GM21447 (cell line): ENCODE results near the gene PKP4.

Source experiments
- ATAC-seq: cut with Tn5 transposase; IDR thresholded peaks from one replicate; pipeline ENCODE4 v1.9.1; 2021; ENCODE audit not compliant: unreplicated experiment

Gene PKP4

DNA sequence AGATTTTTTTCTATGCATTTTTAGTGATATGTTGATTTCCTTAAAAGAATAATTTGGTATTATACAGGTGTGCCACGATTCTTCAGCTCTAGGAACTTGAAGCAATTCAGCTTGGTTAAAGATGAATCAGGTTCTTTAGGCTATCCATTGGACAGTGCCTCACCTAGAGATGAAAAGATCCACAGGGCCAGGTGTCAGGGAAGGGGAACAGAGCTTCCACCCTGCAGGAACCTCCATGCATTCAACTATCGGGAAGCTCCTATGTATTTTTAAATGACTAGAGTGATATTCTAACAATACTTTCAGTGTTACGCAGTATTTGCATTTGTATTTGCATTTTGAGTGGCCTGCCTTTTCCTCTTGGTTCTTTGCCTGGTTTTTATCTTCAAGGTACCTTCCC is 40.2 kb downstream of the PKP4 start:
- ATAC-seq = no peak

DNA sequence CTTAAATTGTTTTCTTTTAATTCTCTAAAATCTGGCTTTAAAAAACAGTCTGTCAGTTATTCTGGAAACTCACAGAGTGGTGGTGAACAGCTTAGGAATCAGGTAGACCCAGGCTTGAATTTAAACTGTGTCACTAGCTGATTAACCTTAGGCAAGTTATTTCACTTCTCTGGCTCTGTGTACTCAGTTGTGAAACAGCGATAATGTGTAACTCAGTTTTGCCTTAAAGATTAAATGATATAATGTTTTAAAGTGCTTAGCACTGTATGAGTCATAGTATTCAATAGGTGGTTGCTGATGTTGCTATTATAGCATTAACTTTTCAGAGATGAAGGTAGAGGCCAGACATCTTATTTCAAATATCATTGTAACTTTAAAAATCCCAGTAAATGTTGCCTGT is 40.7 kb downstream of the PKP4 start:
- ATAC-seq = no peak

DNA sequence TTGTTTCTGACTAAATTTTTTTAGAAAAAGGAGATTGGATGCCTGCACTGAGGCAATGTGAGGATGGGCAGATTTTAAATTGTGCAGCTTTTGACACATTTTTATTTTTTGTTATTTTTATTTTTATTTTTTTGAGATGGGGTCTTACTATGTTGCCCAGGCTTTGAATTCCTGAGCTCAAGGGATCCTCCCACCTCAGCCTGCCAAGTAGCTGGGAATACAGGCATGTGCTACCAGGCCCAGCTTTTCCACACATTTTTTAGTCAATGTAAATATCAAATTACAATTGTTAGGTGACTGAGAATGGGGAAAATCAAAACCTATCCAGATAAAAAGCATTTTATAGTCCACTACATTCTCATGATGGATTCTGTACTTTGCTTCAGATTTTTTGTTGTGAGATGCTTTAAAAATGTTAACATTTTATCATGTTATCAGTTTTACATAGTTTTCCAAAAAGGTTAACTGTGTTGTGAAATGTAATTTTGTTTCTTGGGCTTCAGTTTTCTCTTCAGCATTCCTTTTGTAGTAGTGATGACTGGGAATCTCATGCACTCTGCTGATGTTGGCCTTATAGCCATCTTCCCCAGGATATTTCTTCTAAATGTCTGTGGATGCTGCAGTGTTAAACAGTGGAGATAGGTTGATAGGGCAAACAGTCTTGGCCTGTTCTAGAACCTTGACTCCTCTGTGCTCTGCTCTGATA is 41.4 kb downstream of the PKP4 start:
- ATAC-seq = no peak

DNA sequence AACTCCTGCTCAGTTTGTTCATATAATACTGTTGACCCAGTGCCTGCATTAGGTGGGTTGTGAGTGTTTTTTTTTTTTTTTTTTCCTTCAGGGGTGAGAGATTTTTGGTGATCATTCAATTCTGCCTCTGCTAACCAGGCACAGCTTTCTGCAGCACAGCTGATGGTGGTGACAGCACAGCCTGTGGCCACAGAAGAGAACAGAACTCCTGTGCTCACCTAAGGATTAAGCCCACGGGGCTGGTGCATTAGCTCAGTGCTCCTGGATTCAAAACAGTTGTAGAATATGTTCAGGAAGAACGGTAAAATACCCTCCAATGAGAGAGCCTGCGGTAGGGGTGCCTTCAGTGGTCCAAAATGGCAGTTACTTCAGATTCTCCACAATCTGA is 42.0 kb downstream of the PKP4 start:
- ATAC-seq = no peak

GRCh38 chr2:158499383-158499782 is 42.6 kb downstream of the PKP4 start:
- ATAC-seq = no peak

- no peak for ATAC-seq
These were observed 43.6 kb downstream of the PKP4 start for GRCh38 chr2:158500333-158500732.

- no peak for ATAC-seq
These were observed 44.5 kb downstream of the PKP4 start for GRCh38 chr2:158501301-158501700.

GRCh38 chr2:158502974-158503373 is 46.2 kb downstream of the PKP4 start:
- ATAC-seq = no peak

DNA sequence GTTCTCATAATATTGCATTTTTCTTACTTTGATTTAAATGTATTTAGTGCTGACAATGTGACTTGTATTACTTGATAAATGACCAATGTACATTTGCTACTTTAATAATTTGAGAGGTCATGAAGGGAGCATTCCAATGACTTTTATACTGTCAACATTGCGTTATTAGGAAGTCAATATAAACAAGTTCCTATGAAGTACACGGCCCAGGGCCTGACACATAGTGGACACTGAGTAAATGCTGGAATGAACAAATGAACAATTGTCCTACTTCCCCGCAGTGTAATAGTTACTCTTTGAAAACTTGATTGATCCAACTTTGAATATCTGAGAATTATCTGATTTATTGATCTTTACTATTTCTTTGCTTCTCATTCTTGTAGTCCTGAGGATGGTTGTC is 47.3 kb downstream of the PKP4 start:
- no peak for ATAC-seq

GRCh38 chr2:158505448-158505934 is 48.7 kb downstream of the PKP4 start:
- no peak for ATAC-seq

DNA sequence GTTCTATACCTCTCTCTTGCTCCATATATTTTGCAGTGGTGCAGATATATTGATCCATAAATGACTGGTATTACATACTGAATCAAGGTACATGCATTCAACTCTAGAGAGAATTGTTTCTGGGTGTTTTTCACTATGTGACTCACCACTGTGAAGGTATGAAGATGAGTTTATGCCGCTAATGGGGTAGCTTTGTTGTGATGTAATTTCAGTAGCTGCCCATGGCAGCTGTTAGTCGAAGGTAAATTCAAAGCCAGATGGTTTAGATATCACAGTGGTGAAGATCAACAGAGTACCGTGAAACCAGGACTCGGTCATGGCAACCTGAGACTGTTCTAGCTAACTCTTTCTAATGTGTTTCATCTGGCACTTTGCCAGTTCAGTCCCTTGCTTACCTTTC is 50.4 kb downstream of the PKP4 start:
- ATAC-seq = no peak

DNA sequence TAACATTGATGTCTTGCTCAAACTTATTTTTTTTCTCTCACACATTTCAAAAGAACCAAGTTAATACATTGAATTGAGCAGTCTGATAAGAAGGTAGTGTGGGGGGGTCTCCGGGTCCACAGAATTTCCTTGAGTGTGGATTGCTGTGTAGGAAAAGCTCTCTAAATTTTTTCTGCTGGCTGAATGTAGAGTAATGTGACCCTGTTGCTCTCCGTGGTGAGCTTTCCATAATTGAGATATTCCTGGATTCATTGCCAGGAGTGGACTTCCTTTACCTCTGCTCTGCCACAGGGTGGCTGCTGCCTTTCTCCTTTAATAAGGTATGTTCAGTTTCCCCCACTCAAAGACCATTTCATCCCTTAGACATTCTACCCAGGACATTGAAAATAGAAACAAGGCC is 50.9 kb downstream of the PKP4 start:
- no peak for ATAC-seq

- ATAC-seq = no peak
These were observed 53.4 kb downstream of the PKP4 start for GRCh38 chr2:158509928-158510797.

DNA sequence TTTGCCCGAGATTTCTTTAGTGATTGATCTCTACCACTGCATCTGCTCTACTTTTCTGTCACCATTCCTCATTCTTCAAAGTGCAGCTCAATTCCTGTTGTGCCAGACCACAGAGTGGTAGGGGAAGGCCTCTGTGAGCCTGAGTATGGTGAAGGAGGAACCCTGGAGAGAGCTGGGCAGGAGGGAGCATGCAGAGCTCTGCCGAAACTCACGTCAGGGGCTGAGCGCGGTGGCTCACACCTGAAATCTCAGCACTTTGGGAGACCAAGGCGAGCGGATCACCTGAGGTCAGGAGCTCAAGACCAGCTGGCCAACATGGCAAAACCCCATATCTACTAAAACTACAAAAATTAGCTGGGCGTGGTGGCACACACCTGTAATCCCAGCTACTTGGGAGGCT is 54.1 kb downstream of the PKP4 start:
- no peak for ATAC-seq

- ATAC-seq = no peak
These were observed 55.0 kb downstream of the PKP4 start for GRCh38 chr2:158511706-158512105.

- ATAC-seq = no peak
These were observed 55.6 kb downstream of the PKP4 start for GRCh38 chr2:158512323-158512722.

DNA sequence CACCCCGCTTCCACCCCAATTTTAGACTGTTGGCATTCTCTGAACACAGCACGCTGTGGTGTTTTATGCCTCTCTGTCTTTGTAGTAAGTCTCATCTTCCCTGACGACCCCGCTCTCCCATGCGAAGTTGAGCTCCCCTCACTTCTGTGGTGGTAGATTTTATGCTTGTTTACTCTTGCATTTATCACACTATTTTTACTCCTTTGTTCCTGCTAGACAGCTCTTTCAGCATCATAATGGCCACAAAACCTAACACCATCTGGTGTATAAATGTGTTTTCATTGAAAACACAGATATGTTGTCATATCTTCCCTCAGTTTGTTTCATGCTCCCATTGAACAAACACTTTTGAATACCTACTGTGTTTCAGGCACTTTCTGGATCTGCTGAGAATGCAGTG is 57.1 kb downstream of the PKP4 start:
- ATAC-seq = no peak

- no peak for ATAC-seq
These were observed 61.3 kb downstream of the PKP4 start for GRCh38 chr2:158518084-158518483.

GRCh38 chr2:158519481-158519880 is 62.7 kb downstream of the PKP4 start:
- ATAC-seq = no peak

DNA sequence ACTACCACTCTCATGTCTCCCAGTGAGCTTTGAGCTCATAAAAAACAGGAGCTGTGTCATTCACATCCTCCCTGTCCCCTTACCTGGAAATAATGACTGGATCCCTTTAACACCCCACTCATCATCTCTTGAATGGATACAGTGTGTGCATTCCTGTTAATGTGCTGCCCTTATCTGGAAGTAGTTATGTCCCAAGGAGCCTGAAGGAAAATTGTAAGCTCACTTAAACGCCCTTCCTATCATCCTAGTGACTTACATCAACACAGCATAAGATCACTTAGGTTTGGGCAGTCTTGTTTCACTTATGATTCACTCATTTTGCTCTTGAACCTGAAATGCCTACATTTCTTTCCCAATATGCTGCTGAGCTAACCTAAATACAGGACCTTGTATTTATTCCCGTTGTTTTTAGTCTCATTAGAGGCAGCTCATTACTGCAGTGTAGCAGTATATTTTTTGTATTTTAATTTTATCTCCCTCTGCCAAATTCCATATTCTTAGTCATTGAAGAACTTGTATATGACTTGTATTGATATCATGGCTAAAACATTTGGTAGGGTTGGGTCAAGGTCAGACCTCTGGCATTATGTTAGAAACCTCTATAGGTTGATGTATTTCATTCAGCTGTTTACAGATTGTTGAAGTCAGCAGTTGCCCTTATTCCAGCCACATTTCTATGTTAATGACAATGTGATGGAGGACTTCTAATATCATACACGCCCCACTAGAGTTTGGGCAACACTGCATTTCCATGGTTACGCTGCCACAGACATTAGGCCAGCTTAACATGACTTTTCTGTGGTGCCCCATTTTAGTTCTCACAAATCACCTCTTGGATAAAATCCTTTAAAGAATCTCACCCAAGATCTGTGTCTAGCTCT is 72.9 kb downstream of the PKP4 start:
- no peak for ATAC-seq

DNA sequence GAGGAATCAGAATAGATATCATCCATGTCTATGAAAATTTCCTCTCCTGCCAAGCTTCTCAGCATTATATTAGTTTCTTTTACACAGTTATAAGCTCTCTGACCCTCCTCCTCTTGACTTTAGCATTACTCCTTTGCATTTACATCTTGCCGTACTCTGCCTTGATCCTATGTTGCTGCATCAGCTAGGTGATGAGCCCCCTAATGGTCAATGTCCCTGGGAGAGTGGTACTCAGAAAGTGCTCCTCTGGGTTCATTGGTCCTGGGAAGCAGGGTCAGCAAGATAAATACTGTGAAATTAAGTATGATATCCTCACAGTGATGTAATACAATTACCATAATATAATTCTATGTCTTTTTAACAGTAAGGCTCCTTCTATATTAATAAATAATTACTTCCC is 74.1 kb downstream of the PKP4 start:
- ATAC-seq = no peak
